Astrocyte of the spinal cord (primary cell): ENCODE measurements around the gene KRCC1.

ENCODE experiments used
- DNase-seq: peaks from one replicate; pipeline ENCODE4 v3.0.0; 2011; ENCODE audit warnings: low read depth, low spot score
- H3K4me3 ChIP-seq: 2 replicates; pipeline ENCODE4 v1.5.1; 2011; ENCODE audit warnings: low read depth, mild to moderate bottlenecking, low read length, moderate library complexity
- CTCF ChIP-seq: IDR thresholded peaks from 2 replicates; pipeline ENCODE4 v1.5.1; 2012; ENCODE audit warnings: low read depth, mild to moderate bottlenecking, low read length, inconsistent platforms
- in situ Hi-C: cut with HindIII; loops from 2 replicates; pipeline ENCODE4 v1.10.0; 2017; ENCODE audit warnings: low sequenced_read_pairs

Gene KRCC1

GRCh38 chr2:88061295-88061694 lies 5.7 kb upstream of the KRCC1 start:
- TF ChIP-seq CTCF: no peak
- no peak for DNase-seq
- in situ Hi-C loops: no loop called here
- no peak overlapping the region for H3K4me3 ChIP-seq

- TF ChIP-seq CTCF: no peak
- DNase-seq: no peak
- in situ Hi-C loops: no loop called here
- no peak overlapping the region for H3K4me3 ChIP-seq
Observed at GRCh38 chr2:88060907-88061275, 5.3 kb upstream of the KRCC1 start.

GRCh38 chr2:88059979-88060906 lies 4.7 kb upstream of the KRCC1 start:
- peak; percentile 39 for DNase-seq
- in situ Hi-C loops: no loop called here
- no peak overlapping the region for H3K4me3 ChIP-seq
- peak; percentile 79 for TF ChIP-seq CTCF

- in situ Hi-C loops: no loop called here
- no peak for TF ChIP-seq CTCF
- H3K4me3 ChIP-seq: no peak overlapping the region
- no peak for DNase-seq
Observed at GRCh38 chr2:88058191-88058590, 2.6 kb upstream of the KRCC1 start.

DNA sequence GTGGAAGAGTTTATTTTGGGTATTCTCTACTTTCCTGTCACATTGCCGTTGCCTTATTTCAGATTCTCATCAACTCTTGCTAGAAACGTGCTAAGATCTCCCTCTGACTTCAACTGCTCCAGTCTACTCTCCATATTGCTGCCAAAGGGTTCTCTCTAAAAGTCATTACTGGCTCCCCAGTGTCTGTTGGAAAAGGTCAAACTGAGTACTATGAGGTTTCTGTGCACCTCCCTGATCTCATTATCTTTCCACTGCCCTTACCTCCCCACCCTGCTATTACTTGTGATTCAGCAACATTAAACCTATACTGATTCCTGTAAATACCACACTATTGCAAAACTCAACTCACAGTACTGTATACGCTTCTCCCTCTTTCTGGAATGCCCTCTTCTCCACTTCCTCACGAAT lies 1.9 kb upstream of the KRCC1 start:
- H3K4me3 ChIP-seq: no peak overlapping the region
- in situ Hi-C loops: no loop called here
- no peak for TF ChIP-seq CTCF
- no peak for DNase-seq

DNA sequence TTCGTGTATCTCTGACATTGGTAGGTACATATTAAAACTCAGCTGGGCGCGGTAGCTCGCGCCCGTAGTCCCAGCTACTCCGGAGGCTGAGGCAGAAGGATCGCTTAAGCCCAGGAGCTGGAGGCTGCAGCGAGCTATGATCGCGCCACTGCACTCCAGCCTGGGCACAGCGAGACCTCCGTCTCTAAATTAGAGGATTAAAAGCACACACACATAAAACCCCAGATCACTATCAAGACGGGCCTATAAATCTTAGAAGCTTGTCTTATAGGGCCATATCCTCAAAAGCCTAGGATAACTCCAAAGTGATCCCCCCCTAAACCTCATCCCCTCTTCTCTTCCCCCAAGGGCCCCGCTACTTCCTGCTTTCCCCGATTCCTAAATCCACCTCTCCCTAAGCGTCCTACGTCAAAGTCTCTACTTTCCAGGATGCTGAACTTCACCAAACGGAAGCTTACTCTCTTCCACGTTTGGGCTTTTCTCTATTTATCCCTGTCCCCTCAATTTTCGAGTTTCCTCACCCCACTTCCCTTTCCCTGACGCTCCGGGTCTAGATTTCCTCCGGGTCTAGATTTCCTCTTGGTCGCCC lies 707 bp downstream of the KRCC1 start:
- H3K4me3 ChIP-seq: peak overlapping the region; percentile 60
- peak; percentile 45 for DNase-seq
- TF ChIP-seq CTCF: no peak
- in situ Hi-C loops: no loop called here
